GM23338 (cell line): ENCODE measurements around the gene PDE4D.

Experiments
- CREB1 ChIP-seq: fragments of 250-450 bp; sonication (Bioruptor Pico); IDR thresholded peaks from 2 replicates; pipeline ENCODE4 v1.5.0; 2020; ENCODE audit warnings: low read depth, mild to moderate bottlenecking, moderate library complexity
- EZH2 ChIP-seq: fragments of 200-600 bp; sonication (generic); IDR thresholded peaks from one replicate; pipeline ENCODE4 v1.8.0; 2017; ENCODE audit warnings: antibody characterized with exemption, mild to moderate bottlenecking, low read depth; ENCODE audit not compliant: unreplicated experiment
- EZH2phosphoT487 ChIP-seq: fragments of 200-600 bp; sonication (generic); IDR thresholded peaks from one replicate; pipeline ENCODE4 v1.8.1; 2018; ENCODE audit warnings: antibody characterized with exemption; ENCODE audit not compliant: unreplicated experiment
- JUNB ChIP-seq: IDR thresholded peaks from one replicate; pipeline ENCODE4 v1.6.1; 2016; ENCODE audit warnings: antibody characterized with exemption; ENCODE audit not compliant: unreplicated experiment
- POLR2AphosphoS5 ChIP-seq: IDR thresholded peaks from 2 replicates; pipeline ENCODE4 v1.6.1; 2016; ENCODE audit warnings: antibody characterized with exemption, low read depth
- STAT1 ChIP-seq: IDR thresholded peaks from one replicate; pipeline ENCODE4 v1.6.1; 2016; ENCODE audit warnings: antibody characterized with exemption; ENCODE audit not compliant: unreplicated experiment
- ZNF114 ChIP-seq: fragments of 250-450 bp; sonication (Bioruptor Pico); IDR thresholded peaks from 2 replicates; pipeline ENCODE4 v1.5.0; 2020; ENCODE audit warnings: mild to moderate bottlenecking, moderate library complexity
- ZNF331 ChIP-seq: fragments of 250-450 bp; sonication (Bioruptor Pico); IDR thresholded peaks from 2 replicates; pipeline ENCODE4 v1.5.0; 2020; ENCODE audit warnings: low read depth, mild to moderate bottlenecking, moderate library complexity
- TF ChIP-seq, protein P1 (sequence below), 2 experiments: fragments of 200-600 bp in 1 of 2; sonication (generic) in 1 of 2; conservative IDR thresholded peaks; 2 replicates each; pipeline versions ENCODE4 v1.5.1 to v1.6.1; 2016 to 2017; ENCODE audit warnings: antibody characterized with exemption in 2 of 2, low read depth in 2 of 2, mild to moderate bottlenecking in 2 of 2, moderate library complexity in 1 of 2
- TF ChIP-seq, protein P2 (sequence below): IDR thresholded peaks from one replicate; pipeline ENCODE4 v1.6.1; 2018; ENCODE audit warnings: antibody characterized with exemption; ENCODE audit not compliant: unreplicated experiment
- TF ChIP-seq, protein P3 (sequence below): fragments of 250-450 bp; sonication (Bioruptor Pico); IDR thresholded peaks from 2 replicates; pipeline ENCODE4 v1.5.0; 2020; ENCODE audit warnings: mild to moderate bottlenecking, moderate library complexity

DNA sequence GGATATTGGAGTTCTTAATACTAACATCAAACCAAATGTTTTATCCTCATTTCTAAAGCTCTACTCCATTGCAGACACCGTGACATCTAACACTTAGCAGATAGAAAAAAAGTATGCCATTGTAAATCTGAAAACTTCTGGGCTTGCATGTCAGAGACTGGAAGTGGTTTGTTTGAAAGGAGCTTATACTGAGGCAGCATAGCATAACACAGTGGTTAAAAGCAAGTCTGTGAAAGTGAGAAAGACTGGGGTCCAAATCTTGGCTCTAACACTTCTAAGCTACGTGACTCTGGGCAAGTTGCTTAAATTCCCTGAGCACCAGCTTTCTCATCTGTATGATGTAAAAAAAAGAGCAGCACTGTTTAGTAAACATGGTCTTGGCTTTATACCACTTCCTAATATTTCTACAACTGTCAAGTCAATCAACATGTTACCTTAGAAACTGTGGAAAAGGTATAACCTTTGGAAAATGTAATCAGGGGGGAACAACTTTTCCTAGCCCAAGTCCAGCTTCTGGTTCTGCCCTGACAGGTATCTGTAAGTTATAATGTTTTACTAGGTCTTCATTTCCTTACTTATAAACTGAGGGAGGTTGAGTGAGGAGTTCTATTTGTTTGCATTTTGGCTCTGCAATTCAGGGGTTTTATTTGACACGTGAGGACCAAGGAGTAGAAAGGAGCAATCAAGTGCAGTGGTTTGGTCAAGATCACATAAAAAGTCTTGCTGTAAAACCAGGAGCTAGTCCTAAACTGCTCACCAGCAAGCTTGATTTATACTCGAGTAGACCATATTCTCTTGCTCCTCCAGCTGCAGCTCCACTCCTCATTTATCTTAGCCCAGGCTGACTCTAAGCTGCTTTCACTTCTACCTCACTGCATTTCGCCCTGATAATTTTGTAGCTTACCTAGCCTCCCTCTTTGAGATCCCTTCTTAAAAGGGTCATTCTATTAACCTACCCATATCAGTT is 769.6 kb downstream of the PDE4D start:
- TF ChIP-seq, protein P1, sequence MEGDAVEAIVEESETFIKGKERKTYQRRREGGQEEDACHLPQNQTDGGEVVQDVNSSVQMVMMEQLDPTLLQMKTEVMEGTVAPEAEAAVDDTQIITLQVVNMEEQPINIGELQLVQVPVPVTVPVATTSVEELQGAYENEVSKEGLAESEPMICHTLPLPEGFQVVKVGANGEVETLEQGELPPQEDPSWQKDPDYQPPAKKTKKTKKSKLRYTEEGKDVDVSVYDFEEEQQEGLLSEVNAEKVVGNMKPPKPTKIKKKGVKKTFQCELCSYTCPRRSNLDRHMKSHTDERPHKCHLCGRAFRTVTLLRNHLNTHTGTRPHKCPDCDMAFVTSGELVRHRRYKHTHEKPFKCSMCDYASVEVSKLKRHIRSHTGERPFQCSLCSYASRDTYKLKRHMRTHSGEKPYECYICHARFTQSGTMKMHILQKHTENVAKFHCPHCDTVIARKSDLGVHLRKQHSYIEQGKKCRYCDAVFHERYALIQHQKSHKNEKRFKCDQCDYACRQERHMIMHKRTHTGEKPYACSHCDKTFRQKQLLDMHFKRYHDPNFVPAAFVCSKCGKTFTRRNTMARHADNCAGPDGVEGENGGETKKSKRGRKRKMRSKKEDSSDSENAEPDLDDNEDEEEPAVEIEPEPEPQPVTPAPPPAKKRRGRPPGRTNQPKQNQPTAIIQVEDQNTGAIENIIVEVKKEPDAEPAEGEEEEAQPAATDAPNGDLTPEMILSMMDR (conservative IDR thresholded peaks at IDR 0.05; ENCODE audit: low read depth in 2 of 2), result no peak
- TF ChIP-seq EZH2 (no peak), POLR2AphosphoS5 (no peak), EZH2phosphoT487 (no peak), CREB1 (no peak), ZNF331 (no peak), ZNF114 (CRISPR knock-in tag) (no peak), JUNB (no peak), STAT1 (no peak)
- TF ChIP-seq, protein P2, sequence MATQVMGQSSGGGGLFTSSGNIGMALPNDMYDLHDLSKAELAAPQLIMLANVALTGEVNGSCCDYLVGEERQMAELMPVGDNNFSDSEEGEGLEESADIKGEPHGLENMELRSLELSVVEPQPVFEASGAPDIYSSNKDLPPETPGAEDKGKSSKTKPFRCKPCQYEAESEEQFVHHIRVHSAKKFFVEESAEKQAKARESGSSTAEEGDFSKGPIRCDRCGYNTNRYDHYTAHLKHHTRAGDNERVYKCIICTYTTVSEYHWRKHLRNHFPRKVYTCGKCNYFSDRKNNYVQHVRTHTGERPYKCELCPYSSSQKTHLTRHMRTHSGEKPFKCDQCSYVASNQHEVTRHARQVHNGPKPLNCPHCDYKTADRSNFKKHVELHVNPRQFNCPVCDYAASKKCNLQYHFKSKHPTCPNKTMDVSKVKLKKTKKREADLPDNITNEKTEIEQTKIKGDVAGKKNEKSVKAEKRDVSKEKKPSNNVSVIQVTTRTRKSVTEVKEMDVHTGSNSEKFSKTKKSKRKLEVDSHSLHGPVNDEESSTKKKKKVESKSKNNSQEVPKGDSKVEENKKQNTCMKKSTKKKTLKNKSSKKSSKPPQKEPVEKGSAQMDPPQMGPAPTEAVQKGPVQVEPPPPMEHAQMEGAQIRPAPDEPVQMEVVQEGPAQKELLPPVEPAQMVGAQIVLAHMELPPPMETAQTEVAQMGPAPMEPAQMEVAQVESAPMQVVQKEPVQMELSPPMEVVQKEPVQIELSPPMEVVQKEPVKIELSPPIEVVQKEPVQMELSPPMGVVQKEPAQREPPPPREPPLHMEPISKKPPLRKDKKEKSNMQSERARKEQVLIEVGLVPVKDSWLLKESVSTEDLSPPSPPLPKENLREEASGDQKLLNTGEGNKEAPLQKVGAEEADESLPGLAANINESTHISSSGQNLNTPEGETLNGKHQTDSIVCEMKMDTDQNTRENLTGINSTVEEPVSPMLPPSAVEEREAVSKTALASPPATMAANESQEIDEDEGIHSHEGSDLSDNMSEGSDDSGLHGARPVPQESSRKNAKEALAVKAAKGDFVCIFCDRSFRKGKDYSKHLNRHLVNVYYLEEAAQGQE, result no peak
- TF ChIP-seq, protein P3, sequence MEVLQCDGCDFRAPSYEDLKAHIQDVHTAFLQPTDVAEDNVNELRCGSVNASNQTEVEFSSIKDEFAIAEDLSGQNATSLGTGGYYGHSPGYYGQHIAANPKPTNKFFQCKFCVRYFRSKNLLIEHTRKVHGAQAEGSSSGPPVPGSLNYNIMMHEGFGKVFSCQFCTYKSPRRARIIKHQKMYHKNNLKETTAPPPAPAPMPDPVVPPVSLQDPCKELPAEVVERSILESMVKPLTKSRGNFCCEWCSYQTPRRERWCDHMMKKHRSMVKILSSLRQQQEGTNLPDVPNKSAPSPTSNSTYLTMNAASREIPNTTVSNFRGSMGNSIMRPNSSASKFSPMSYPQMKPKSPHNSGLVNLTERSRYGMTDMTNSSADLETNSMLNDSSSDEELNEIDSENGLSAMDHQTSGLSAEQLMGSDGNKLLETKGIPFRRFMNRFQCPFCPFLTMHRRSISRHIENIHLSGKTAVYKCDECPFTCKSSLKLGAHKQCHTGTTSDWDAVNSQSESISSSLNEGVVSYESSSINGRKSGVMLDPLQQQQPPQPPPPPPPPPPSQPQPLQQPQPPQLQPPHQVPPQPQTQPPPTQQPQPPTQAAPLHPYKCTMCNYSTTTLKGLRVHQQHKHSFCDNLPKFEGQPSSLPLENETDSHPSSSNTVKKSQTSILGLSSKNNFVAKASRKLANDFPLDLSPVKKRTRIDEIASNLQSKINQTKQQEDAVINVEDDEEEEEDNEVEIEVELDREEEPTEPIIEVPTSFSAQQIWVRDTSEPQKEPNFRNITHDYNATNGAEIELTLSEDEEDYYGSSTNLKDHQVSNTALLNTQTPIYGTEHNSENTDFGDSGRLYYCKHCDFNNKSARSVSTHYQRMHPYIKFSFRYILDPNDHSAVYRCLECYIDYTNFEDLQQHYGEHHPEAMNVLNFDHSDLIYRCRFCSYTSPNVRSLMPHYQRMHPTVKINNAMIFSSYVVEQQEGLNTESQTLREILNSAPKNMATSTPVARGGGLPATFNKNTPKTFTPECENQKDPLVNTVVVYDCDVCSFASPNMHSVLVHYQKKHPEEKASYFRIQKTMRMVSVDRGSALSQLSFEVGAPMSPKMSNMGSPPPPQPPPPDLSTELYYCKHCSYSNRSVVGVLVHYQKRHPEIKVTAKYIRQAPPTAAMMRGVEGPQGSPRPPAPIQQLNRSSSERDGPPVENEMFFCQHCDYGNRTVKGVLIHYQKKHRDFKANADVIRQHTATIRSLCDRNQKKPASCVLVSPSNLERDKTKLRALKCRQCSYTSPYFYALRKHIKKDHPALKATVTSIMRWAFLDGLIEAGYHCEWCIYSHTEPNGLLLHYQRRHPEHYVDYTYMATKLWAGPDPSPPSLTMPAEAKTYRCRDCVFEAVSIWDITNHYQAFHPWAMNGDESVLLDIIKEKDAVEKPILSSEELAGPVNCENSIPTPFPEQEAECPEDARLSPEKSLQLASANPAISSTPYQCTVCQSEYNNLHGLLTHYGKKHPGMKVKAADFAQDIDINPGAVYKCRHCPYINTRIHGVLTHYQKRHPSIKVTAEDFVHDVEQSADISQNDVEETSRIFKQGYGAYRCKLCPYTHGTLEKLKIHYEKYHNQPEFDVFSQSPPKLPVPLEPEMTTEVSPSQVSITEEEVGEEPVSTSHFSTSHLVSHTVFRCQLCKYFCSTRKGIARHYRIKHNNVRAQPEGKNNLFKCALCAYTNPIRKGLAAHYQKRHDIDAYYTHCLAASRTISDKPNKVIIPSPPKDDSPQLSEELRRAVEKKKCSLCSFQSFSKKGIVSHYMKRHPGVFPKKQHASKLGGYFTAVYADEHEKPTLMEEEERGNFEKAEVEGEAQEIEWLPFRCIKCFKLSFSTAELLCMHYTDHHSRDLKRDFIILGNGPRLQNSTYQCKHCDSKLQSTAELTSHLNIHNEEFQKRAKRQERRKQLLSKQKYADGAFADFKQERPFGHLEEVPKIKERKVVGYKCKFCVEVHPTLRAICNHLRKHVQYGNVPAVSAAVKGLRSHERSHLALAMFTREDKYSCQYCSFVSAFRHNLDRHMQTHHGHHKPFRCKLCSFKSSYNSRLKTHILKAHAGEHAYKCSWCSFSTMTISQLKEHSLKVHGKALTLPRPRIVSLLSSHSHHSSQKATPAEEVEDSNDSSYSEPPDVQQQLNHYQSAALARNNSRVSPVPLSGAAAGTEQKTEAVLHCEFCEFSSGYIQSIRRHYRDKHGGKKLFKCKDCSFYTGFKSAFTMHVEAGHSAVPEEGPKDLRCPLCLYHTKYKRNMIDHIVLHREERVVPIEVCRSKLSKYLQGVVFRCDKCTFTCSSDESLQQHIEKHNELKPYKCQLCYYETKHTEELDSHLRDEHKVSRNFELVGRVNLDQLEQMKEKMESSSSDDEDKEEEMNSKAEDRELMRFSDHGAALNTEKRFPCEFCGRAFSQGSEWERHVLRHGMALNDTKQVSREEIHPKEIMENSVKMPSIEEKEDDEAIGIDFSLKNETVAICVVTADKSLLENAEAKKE (CRISPR knock-in tag), result no peak
